NOMO-1 treated with DMSO at 0.1 percent for 48 hours (cell line): ENCODE results near the gene BCL6.

Experiments used
- DNase-seq: peaks from one replicate; lab custom pipeline; 2025; ENCODE audit not compliant: unreplicated experiment; lab: John Stamatoyannopoulos, UW

The BCL6 gene

DNA sequence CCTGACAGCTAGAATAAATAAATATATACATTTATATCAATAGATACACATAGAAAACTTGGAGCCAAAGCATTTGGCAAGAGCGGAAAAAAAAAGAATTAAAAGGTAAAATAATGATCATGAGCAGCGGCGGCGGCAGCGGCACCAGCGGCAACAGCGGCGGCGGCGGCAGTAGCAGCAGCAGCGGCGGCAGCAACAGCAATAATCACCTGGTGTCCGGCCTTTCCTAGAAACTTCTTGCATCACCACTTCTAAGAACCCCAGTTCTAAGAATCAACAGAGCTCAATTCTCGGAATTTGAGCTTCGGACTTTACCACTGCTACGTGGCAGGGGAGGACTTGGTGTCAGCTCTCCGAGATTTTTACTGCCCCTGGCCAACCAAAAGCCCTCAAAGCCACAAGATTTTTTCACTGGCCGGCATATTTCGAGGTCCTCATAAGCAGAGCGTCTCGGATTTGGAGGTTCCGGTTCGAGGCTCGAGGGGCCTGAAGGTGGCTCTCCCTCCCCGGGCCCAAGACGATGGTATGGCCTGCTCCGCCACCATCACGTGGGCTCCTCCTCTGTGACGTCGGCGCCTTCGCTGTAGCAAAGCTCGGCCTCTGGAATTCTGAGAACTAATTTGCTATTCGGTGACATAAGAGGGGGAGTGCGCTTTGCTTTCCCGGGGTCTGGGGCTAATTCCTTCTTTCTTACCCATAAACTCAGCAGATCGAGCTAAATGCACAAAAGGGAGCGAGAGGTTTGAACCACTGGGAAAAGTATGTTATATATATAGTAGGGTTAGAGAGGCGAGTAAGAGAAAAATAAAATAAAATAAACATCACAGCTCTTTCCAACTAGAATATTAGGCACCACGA is at the start of gene BCL6:
TSS of gene BCL6 (minus strand) at position 268 of the 858 bp plus-strand sequence. CDS start 11,775 bp downstream, outside the sequence.
- DNase-seq, result peak; percentile 95

- no peak for DNase-seq
These were observed 49.5 kb upstream of the BCL6 start for GRCh38 chr3:187794731-187795130.

- no peak for DNase-seq
These were observed 48.4 kb upstream of the BCL6 start for GRCh38 chr3:187793618-187794017.

- DNase-seq, result no peak
These were observed 47.3 kb upstream of the BCL6 start for GRCh38 chr3:187792521-187792920.

DNA sequence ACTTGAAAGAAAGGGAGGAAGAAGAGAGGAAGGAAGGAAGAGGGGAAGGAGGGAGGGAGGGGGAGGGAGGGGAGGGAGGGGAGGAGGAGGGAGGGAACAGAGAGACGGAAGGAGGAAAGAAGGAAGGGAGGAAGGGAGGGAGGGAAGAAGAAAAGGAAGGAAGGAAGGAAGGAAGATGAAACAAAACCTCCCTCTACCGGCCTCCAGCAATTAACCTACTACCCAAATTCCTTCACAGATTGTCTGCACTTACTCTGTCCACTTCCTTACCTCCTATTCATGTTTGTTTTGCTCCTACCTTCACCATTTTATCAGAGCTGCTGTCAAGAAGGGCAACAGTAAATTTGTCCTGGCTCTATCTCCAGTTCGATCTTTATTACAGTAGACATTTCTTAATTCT is 44.6 kb upstream of the BCL6 start:
- no peak for DNase-seq

DNA sequence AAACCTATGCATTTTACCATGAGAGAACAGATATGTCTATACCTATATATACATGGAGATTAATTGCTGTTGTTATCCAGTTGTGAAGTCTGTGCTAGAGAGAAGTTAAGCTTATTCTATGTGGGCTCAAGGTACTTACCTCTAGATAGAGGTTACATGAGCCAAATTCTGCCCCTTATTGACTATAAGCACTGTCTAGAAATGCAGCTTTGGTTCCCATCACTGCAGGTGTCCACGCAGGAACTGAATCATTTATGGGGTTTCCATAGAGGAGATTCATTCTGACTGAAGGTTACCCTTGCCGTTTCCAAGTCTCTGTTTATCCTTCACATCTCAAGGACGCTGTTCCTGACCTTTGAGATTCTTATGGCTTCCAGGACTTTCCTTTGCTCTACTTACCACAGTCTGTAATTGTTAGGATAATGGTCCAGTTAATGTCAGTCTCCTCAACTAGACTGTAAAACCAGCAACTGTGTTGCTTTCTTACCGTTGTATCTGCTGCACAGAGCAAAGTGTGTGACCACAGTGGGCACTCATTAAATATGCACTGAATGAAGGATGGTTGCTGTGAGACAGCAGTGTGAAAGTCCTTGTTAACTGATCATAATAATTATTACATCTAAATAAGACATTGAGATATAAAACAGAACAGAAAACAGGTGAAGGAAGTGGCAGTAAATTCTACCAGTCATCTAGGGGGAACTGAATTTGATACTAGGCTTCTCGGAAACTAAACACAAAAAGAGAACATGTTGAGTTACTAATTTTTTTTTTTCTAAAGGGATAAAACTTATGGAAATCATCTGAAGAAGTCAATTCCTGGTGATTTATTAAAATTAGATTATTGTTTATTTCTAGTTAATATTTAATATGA is 44.0 kb upstream of the BCL6 start:
- peak; percentile 82 for DNase-seq

GRCh38 chr3:187783098-187783497 is 37.8 kb upstream of the BCL6 start:
- peak; percentile 55 for DNase-seq

- no peak for DNase-seq
These were observed 36.7 kb upstream of the BCL6 start for GRCh38 chr3:187782006-187782405.

DNA sequence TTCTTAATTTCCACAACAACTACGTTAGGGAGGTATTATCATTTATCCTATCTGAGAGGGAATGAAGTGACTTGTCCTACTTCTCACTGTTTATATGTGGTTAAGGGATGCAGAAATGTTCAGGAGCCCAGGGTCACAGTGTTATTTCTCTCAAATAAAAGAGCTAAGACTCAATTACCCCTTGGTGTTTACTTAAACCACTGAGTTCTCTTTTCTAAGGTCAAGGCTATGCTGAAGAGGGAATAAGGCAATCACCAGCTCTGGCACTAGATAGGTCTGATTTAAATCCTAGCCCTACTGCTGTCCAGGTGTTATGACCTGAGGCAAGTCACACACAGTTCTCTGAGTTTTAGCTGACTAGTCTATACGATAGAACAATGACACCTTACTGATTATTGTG is 35.7 kb upstream of the BCL6 start:
- no peak for DNase-seq

GRCh38 chr3:187778726-187779125 is 33.5 kb upstream of the BCL6 start:
- DNase-seq, result no peak

DNA sequence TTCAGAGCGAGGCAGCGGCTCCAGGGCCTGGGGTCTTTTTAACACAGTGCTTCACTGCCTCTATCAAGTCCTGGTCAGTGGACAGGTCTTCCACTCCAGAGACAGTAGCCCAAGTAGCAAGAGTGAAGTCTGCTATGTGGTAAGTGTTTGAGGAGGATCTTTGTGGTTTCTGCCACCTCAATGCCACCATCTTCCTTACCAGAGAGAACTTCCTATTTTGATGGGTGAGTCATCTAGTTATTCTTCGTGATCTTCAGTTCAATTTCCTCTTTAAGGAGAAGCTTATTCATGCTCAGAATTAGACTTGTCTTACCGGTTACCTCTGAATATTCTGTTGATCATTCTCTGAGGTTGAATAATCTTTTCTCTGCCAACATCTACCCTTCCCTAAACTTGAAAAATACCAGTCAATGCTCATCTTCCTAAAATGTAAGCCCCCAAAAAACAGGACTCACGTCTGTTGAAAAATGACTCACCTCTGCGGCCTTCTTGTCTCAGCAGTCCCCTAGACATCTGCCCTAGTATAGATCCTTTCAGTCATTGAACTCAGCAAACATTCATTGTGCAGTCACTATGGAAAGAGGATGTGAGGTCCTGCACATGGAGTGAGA is 32.2 kb upstream of the BCL6 start:
- peak; percentile 100 for DNase-seq

DNA sequence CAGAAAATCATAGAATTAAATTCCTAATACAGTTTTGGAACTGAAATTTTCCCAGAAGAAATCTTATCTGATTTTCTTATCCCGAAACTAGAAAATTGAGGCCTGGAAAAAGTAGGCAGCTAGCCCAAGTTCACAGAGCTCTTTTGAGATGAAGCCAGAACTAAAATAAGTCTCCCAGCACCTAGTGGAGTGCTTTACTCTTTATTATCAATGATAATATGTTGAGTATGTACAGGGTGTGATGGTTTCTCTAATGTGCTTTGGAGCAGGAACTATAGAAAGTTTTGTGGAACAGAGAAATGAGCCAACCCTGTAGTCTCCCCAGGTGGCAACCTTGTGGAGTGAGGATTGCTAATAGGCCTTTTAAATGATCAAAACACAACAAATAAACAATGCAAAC is 30.3 kb upstream of the BCL6 start:
- DNase-seq, result no peak

DNA sequence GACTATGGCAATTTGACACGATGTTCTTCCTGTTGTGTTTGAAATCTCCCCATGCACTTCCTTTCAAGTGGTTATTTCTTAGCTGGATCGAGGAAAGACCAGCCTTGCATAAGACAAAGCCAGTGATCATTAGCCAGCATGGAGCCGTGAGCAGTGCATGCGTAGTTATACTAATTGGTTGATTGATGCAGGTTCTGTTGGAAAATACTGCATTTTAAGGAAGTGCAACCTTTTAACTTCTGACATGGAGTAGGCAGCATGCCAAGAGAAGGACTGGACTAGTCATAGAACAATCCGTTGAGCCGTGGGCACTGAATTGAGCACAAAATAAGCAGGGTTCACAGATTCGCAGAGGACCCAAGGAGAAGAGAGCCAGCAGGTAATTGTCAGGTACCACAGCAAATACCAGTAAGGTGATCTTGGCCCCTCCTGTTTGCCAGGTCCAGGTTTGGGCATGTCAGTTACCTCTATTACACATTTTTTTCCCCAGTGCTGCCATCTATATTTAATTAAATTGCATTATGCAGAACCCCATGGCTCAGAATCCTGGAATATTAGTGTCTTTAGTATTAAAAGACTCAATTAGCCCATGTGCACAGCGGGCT is 29.0 kb upstream of the BCL6 start:
- peak; percentile 95 for DNase-seq

- peak; percentile 95 for DNase-seq
These were observed 28.2 kb upstream of the BCL6 start for GRCh38 chr3:187773233-187774184.

GRCh38 chr3:187770224-187770623 is 25.0 kb upstream of the BCL6 start:
- DNase-seq, result no peak

DNA sequence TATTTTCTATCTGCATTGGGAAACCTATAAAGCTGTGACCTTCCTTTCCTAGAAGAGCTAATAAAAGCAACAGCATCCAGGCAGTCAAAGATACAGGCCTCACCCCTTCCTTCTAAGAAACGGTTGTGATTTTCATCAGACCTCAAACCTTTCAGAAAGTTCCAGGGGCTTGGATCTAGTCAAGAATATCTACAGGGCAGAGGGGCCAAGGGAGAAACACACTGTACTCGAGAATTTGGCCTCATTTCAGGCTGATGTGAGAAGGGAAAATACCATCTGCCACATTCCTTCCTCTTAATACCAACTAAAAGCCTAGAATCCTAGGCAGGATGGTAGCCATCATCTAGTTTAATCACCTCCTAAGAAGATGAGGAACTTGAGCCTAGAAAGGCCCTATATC is 24.5 kb upstream of the BCL6 start:
- no peak for DNase-seq

- no peak for DNase-seq
These were observed 22.2 kb upstream of the BCL6 start for GRCh38 chr3:187767266-187768012.

GRCh38 chr3:187765342-187765741 is 20.1 kb upstream of the BCL6 start:
- DNase-seq, result no peak
